ENCODE measurements around the gene GRB10.

DNA sequence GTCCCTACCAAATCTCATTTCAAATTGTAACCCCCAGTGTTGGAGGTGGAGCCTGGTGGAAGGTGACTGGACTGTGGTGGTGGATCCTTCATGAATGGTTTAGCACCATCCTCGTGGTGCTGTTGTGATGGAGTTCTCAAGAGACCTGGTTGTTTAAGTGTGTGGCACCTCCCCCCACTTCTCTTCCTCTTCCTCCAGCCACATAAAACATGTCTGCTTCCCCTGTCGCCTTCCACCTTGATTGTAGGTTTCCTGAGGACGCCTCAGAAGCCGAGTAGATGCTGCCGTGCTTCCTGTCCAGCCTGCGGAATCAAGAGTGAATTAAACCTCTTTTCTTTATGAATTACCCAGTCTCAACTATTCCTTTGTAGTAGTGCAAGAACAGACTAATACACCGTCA, 21.0 kb downstream of the GRB10 start:
- TF ChIP-seq, protein P1, sequence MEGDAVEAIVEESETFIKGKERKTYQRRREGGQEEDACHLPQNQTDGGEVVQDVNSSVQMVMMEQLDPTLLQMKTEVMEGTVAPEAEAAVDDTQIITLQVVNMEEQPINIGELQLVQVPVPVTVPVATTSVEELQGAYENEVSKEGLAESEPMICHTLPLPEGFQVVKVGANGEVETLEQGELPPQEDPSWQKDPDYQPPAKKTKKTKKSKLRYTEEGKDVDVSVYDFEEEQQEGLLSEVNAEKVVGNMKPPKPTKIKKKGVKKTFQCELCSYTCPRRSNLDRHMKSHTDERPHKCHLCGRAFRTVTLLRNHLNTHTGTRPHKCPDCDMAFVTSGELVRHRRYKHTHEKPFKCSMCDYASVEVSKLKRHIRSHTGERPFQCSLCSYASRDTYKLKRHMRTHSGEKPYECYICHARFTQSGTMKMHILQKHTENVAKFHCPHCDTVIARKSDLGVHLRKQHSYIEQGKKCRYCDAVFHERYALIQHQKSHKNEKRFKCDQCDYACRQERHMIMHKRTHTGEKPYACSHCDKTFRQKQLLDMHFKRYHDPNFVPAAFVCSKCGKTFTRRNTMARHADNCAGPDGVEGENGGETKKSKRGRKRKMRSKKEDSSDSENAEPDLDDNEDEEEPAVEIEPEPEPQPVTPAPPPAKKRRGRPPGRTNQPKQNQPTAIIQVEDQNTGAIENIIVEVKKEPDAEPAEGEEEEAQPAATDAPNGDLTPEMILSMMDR (IDR thresholded peaks at IDR 0.05; ENCODE audit: extremely low read depth in 1 of 2, insufficient read depth in 1 of 2, low read depth in 1 of 2, low read length in 2 of 2), result no peak
- TF ChIP-seq MYC (IDR thresholded peaks at IDR 0.05; ENCODE audit: low read depth, low read length) (no peak), EZH2 (IDR thresholded peaks at IDR 0.05; ENCODE audit: borderline replicate concordance, low read depth, low read length, severe bottlenecking) (no peak), POLR2AphosphoS5 (IDR thresholded peaks at IDR 0.05; ENCODE audit: insufficient read depth, low read depth, low read length) (no peak), POLR2A (IDR thresholded peaks at IDR 0.05; ENCODE audit: low read depth, low read length) (no peak)

Measured in endothelial cell of umbilical vein (primary cell).